ENCODE data around the gene ADK. TPM values are rescaled to one million over a fixed set of nuclear protein-coding genes. Genes with fewer than 3 reads are reported as not detected.

ADK gene
- total and polyA plus RNA-seq, 7 experiments from 2014 or later: 20.7 to 43.8 (median 25.3) TPM

GRCh38 chr10:74335501-74335900, 184.5 kb downstream of the ADK start:
- Mint-ChIP-seq H3K4me3 (no peak overlapping the region), H3K9me3 (no peaks in the 10 kb centered on the region), H3K4me1 (peaks cover 0 to 7% (median 0%) of the 10 kb centered on the region in 7 donors), H3K36me3 (peaks cover 0 to 41% (median 19%) of the 10 kb centered on the region in 5 donors), H3K27ac (no peak overlapping the region), H3K27me3 (no peaks in the 10 kb centered on the region)
- Histone ChIP-seq H3K27me3 (ENCODE audit: control insufficient read depth in 2 of 2, insufficient read depth in 2 of 2, low read length in 2 of 2) (no peaks in the 10 kb centered on the region), H3K36me3 (ENCODE audit: control insufficient read depth in 2 of 3, insufficient read depth in 3 of 3, low read length in 3 of 3) (peaks cover 0 to 3% (median 0%) of the 10 kb centered on the region in 3 experiments), H3K4me1 (ENCODE audit: control insufficient read depth in 2 of 2, insufficient read depth in 2 of 2, low read length in 2 of 2) (no peaks in the 10 kb centered on the region), H3K9me3 (ENCODE audit: control insufficient read depth in 2 of 3, low read length in 3 of 3) (no peaks in the 10 kb centered on the region), H3K4me3 (ENCODE audit: low read length) (no peak overlapping the region), H3K27ac (ENCODE audit: low read depth, low read length) (no peak overlapping the region)
- POLR2A ChIA-PET: interaction anchor here (0.6 kb wide), 1 partner anchor 47 kb away, joined by 4 read pairs; no protein-coding TSS in a partner anchor
- intact Hi-C loops (cut with micrococcal nuclease): no loop called here
- CTCF ChIA-PET: interaction anchor here (0.6 kb wide), 1 partner anchor 26 kb away, joined by 3 read pairs; no protein-coding TSS in a partner anchor
- DNase-seq: no peak
- no peak for ATAC-seq

- POLR2A ChIA-PET: no interaction called here
- peaks cover 0 to 7% (median 0%) of the 10 kb centered on the region in 7 donors for H3K4me1 Mint-ChIP-seq
Measured at GRCh38 chr10:74337330-74338016, 186.5 kb downstream of the ADK start.

DNA sequence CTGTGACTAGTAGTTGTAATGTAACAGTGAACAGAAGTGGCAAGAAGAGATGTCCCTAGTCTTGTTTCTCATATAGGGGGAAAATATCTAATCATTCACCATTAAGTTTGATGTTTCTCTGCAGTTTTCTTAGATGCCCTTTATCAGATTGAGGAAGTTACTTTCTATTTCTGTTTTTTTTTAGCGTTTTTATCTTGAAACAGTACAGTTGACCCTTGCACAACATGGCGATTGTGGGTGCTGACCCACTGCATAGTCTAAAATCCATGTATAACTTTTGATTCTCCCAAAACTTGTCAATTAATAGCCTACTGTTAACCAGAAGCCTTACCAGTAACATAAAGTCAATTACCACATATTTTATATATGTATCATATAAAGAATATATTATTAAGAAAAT, 192.0 kb downstream of the ADK start:
- intact Hi-C loops (cut with micrococcal nuclease): no loop called here
- CTCF ChIA-PET: no interaction called here
- no peak overlapping the region for H3K4me3 Mint-ChIP-seq
- no peaks in the 10 kb centered on the region for H3K27me3 ChIP-seq (ENCODE audit: control insufficient read depth in 2 of 2, insufficient read depth in 2 of 2, low read length in 2 of 2)
- H3K4me1 ChIP-seq (ENCODE audit: control insufficient read depth in 2 of 2, insufficient read depth in 2 of 2, low read length in 2 of 2): no peaks in the 10 kb centered on the region
- H3K9me3 ChIP-seq (ENCODE audit: control insufficient read depth in 2 of 3, low read length in 3 of 3): peaks cover 0 to 11% (median 0%) of the 10 kb centered on the region in 3 experiments
- no peak overlapping the region for H3K27ac Mint-ChIP-seq
- no peak overlapping the region for H3K27ac ChIP-seq (ENCODE audit: low read depth, low read length)
- DNase-seq (no peak), ATAC-seq (no peak)
- POLR2A ChIA-PET: no interaction called here
- no peaks in the 10 kb centered on the region for H3K36me3 ChIP-seq (ENCODE audit: control insufficient read depth in 2 of 3, insufficient read depth in 3 of 3, low read length in 3 of 3)
- peaks cover 3 to 39% (median 19%) of the 10 kb centered on the region in 11 donors for H3K9me3 Mint-ChIP-seq
- H3K36me3 Mint-ChIP-seq: peaks cover 19 to 53% (median 42%) of the 10 kb centered on the region in 5 donors
- H3K4me1 Mint-ChIP-seq: peaks cover 0 to 2% (median 0%) of the 10 kb centered on the region in 7 donors
- H3K4me3 ChIP-seq (ENCODE audit: low read length): no peak overlapping the region
- no peaks in the 10 kb centered on the region for H3K27me3 Mint-ChIP-seq

More at GRCh38 chr10:74337330-74338016, 186.5 kb downstream of the ADK start:
- Mint-ChIP-seq H3K9me3 (peaks cover 0 to 12% (median 3%) of the 10 kb centered on the region in 11 donors), H3K36me3 (peaks cover 4 to 38% (median 20%) of the 10 kb centered on the region in 5 donors), H3K27ac (no peak overlapping the region), H3K27me3 (no peaks in the 10 kb centered on the region), H3K4me3 (no peak overlapping the region)
- H3K4me3 ChIP-seq (ENCODE audit: low read length): no peak overlapping the region
- H3K27me3 ChIP-seq (ENCODE audit: control insufficient read depth in 2 of 2, insufficient read depth in 2 of 2, low read length in 2 of 2): no peaks in the 10 kb centered on the region
- no peaks in the 10 kb centered on the region for H3K4me1 ChIP-seq (ENCODE audit: control insufficient read depth in 2 of 2, insufficient read depth in 2 of 2, low read length in 2 of 2)
- no peak for DNase-seq
- no peak for ATAC-seq
- no peaks in the 10 kb centered on the region for H3K9me3 ChIP-seq (ENCODE audit: control insufficient read depth in 2 of 3, low read length in 3 of 3)
- H3K27ac ChIP-seq (ENCODE audit: low read depth, low read length): no peak overlapping the region
- intact Hi-C loops (cut with micrococcal nuclease): no loop called here
- peaks cover 0 to 3% (median 0%) of the 10 kb centered on the region in 3 experiments for H3K36me3 ChIP-seq (ENCODE audit: control insufficient read depth in 2 of 3, insufficient read depth in 3 of 3, low read length in 3 of 3)
- CTCF ChIA-PET: interaction anchor here (0.7 kb wide), 1 partner anchor 58 kb away, joined by 6 read pairs; no protein-coding TSS in a partner anchor

DNA sequence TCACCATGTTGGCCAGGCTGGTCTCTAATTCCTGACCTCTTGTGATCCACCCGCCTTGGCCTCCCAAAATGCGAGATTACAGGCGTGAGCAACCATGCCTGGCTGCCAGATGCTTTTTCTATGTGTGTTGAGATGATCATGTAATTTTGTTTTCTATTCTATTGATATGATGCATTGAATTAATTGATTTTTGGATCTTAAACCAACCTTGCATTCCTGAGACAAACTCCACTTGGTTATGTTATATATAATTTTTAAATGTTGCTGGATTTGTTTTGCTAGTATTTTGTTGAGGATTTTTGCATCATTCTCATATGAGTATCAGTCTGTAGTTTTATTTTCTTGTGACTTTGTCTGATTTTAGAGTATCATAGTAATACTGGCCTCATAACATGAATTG, 192.8 kb downstream of the ADK start:
- no peak overlapping the region for H3K27ac ChIP-seq (ENCODE audit: low read depth, low read length)
- Mint-ChIP-seq H3K36me3 (peaks cover 19 to 61% (median 45%) of the 10 kb centered on the region in 5 donors), H3K27me3 (no peaks in the 10 kb centered on the region), H3K27ac (no peak overlapping the region), H3K9me3 (peaks cover 3 to 39% (median 19%) of the 10 kb centered on the region in 11 donors), H3K4me3 (no peak overlapping the region), H3K4me1 (peaks cover 0 to 2% (median 0%) of the 10 kb centered on the region in 7 donors)
- no peak for ATAC-seq
- H3K4me1 ChIP-seq (ENCODE audit: control insufficient read depth in 2 of 2, insufficient read depth in 2 of 2, low read length in 2 of 2): no peaks in the 10 kb centered on the region
- H3K27me3 ChIP-seq (ENCODE audit: control insufficient read depth in 2 of 2, insufficient read depth in 2 of 2, low read length in 2 of 2): no peaks in the 10 kb centered on the region
- no peak overlapping the region for H3K4me3 ChIP-seq (ENCODE audit: low read length)
- DNase-seq: no peak
- intact Hi-C loops (cut with micrococcal nuclease): no loop called here
- H3K36me3 ChIP-seq (ENCODE audit: control insufficient read depth in 2 of 3, insufficient read depth in 3 of 3, low read length in 3 of 3): no peaks in the 10 kb centered on the region
- ChIA-PET CTCF (no interaction called here), POLR2A (no interaction called here)
- H3K9me3 ChIP-seq (ENCODE audit: control insufficient read depth in 2 of 3, low read length in 3 of 3): peaks cover 0 to 11% (median 0%) of the 10 kb centered on the region in 3 experiments

DNA sequence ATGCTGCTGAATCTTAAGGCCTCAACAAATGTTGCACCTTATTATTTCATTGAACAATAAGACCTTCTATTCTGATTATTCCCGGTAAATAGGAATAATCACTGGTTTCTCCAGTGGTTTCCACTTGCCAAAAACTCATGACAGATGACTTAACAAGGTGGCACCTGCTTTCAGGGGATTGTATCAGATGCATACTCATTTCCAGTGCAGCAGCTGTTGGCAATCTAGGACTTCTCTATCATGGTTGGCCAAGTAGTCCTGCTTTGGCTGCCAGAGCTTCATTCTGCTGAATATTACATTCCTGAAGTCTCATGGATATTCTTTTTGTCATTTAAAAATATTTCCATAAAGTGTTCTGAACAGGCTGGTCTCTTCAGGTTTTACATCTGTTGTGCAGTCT, 193.3 kb downstream of the ADK start:
- H3K27ac Mint-ChIP-seq: no peak overlapping the region
- H3K9me3 Mint-ChIP-seq: peaks cover 3 to 40% (median 20%) of the 10 kb centered on the region in 11 donors
- Histone ChIP-seq H3K4me1 (ENCODE audit: control insufficient read depth in 2 of 2, insufficient read depth in 2 of 2, low read length in 2 of 2) (no peaks in the 10 kb centered on the region), H3K36me3 (ENCODE audit: control insufficient read depth in 2 of 3, insufficient read depth in 3 of 3, low read length in 3 of 3) (no peaks in the 10 kb centered on the region), H3K27me3 (ENCODE audit: control insufficient read depth in 2 of 2, insufficient read depth in 2 of 2, low read length in 2 of 2) (no peaks in the 10 kb centered on the region), H3K4me3 (ENCODE audit: low read length) (no peak overlapping the region), H3K27ac (ENCODE audit: low read depth, low read length) (no peak overlapping the region), H3K9me3 (ENCODE audit: control insufficient read depth in 2 of 3, low read length in 3 of 3) (peaks cover 0 to 11% (median 0%) of the 10 kb centered on the region in 3 experiments)
- POLR2A ChIA-PET: no interaction called here
- H3K4me1 Mint-ChIP-seq: peaks cover 0 to 2% (median 0%) of the 10 kb centered on the region in 7 donors
- peaks cover 19 to 62% (median 44%) of the 10 kb centered on the region in 5 donors for H3K36me3 Mint-ChIP-seq
- intact Hi-C loops (cut with micrococcal nuclease): no loop called here
- CTCF ChIA-PET: no interaction called here
- ATAC-seq (no peak), DNase-seq (no peak)
- no peaks in the 10 kb centered on the region for H3K27me3 Mint-ChIP-seq
- no peak overlapping the region for H3K4me3 Mint-ChIP-seq

GRCh38 chr10:74347522-74347921, 196.5 kb downstream of the ADK start:
- H3K27ac ChIP-seq (ENCODE audit: low read depth, low read length): no peak overlapping the region
- no peaks in the 10 kb centered on the region for H3K27me3 ChIP-seq (ENCODE audit: control insufficient read depth in 2 of 2, insufficient read depth in 2 of 2, low read length in 2 of 2)
- DNase-seq (no peak), ATAC-seq (no peak)
- no peak overlapping the region for H3K4me3 Mint-ChIP-seq
- H3K27ac Mint-ChIP-seq: no peak overlapping the region
- no peaks in the 10 kb centered on the region for H3K27me3 Mint-ChIP-seq
- H3K36me3 ChIP-seq (ENCODE audit: control insufficient read depth in 2 of 3, insufficient read depth in 3 of 3, low read length in 3 of 3): no peaks in the 10 kb centered on the region
- intact Hi-C loops (cut with micrococcal nuclease): no loop called here
- peaks cover 29 to 60% (median 51%) of the 10 kb centered on the region in 5 donors for H3K36me3 Mint-ChIP-seq
- peaks cover 6 to 58% (median 29%) of the 10 kb centered on the region in 11 donors for H3K9me3 Mint-ChIP-seq
- ChIA-PET POLR2A (interaction anchor here (0.5 kb wide), 1 partner anchor 31 kb away, joined by 3 read pairs; no protein-coding TSS in a partner anchor), CTCF (no interaction called here)
- H3K4me1 Mint-ChIP-seq: peaks cover 0 to 12% (median 0%) of the 10 kb centered on the region in 7 donors
- no peaks in the 10 kb centered on the region for H3K4me1 ChIP-seq (ENCODE audit: control insufficient read depth in 2 of 2, insufficient read depth in 2 of 2, low read length in 2 of 2)
- H3K9me3 ChIP-seq (ENCODE audit: control insufficient read depth in 2 of 3, low read length in 3 of 3): peaks cover 0 to 11% (median 0%) of the 10 kb centered on the region in 3 experiments
- no peak overlapping the region for H3K4me3 ChIP-seq (ENCODE audit: low read length)
